Tibial nerve (tissue), 4 donors: Measurements from ENCODE around the gene CRYGS. TPM values are rescaled to one million over a fixed set of nuclear protein-coding genes. Genes with fewer than 3 reads are reported as not detected.

Experiments
- DNase-seq, 2 donors: peaks; one replicate each; pipeline ENCODE4 v3.0.0-alpha.2; 2019; ENCODE audit warnings: low spot score in 2 of 2
- H3K27ac ChIP-seq, 4 donors: fragments of 200-600 bp; sonication (generic) in 3 of 4; one replicate each; pipeline ENCODE4 v1.5.1; 2017 to 2019; ENCODE audit warnings: mild to moderate bottlenecking in 1 of 4
- H3K27me3 ChIP-seq, 2 donors: fragments of 200-600 bp; sonication (generic) in 1 of 2; one replicate each; pipeline versions ENCODE4 v1.5.1 to v1.6.0; 2017 to 2019
- H3K36me3 ChIP-seq, 3 donors: fragments of 200-600 bp; sonication (generic); one replicate each; pipeline ENCODE4 v1.5.1; 2018 to 2019
- H3K4me1 ChIP-seq, 4 donors: fragments of 200-600 bp; sonication (generic) in 3 of 4; one replicate each; pipeline ENCODE4 v1.5.1; 2017 to 2019
- H3K4me3 ChIP-seq, 4 donors: fragments of 200-600 bp; sonication (generic) in 3 of 4; one replicate each; pipeline ENCODE4 v1.5.1; 2017 to 2019; ENCODE audit warnings: mild to moderate bottlenecking in 1 of 4, moderate library complexity in 1 of 4
- H3K9me3 ChIP-seq, 4 donors: fragments of 200-600 bp; sonication (generic) in 3 of 4; one replicate each; pipeline ENCODE4 v1.5.1; 2017 to 2019
- EP300 ChIP-seq, 2 donors: sonication (generic); formaldehyde crosslinking; IDR thresholded peaks; one replicate each; pipeline ENCODE4 v1.6.1; 2017; ENCODE audit warnings: antibody characterized with exemption in 2 of 2, mild to moderate bottlenecking in 1 of 2
- POLR2A ChIP-seq, 2 donors: fragments of 450-650 bp; IDR thresholded peaks; one replicate each; pipeline ENCODE4 v1.6.1; 2017; ENCODE audit warnings: antibody characterized with exemption in 2 of 2, mild to moderate bottlenecking in 2 of 2, moderate library complexity in 2 of 2
- WGBS, 2 donors: methylation state at CpG; one replicate each; pipeline ENCODE4 v1.1.5; 2018; 5-methylcytosine and 5-hydroxymethylcytosine counted together
- total RNA-seq, 4 donors: library from RNA; depleted of rRNA; stranded (reverse); fragments of >200 nt; gene quantifications; one replicate each; pipeline ENCODE4 v1.1.0, GENCODE V29; 2016
- TF ChIP-seq, protein P1 (sequence below), 5 experiments: fragments of 200-600 bp in 3 of 5; fragments of 450-650 bp in 2 of 5; sonication (generic) in 3 of 5; IDR thresholded peaks; one replicate each; pipeline ENCODE4 v1.5.1; 2016 to 2019; ENCODE audit warnings: antibody characterized with exemption in 5 of 5, mild to moderate bottlenecking in 3 of 5, moderate library complexity in 2 of 5

CRYGS gene
- total RNA-seq, 4 donors from 2014 or later: 3.0 to 12.2 (median 3.2) TPM

GRCh38 chr3:186580785-186581184, 36.6 kb upstream of the CRYGS start:
- H3K4me1 ChIP-seq: peaks cover 0 to 4% (median 0%) of the 10 kb centered on the region in 4 donors
- no peaks in the 10 kb centered on the region for H3K9me3 ChIP-seq
- H3K36me3 ChIP-seq: peaks cover 0 to 100% (median 11%) of the 10 kb centered on the region in 3 donors
- TF ChIP-seq EP300 (IDR thresholded peaks at IDR 0.05) (no peak), POLR2A (IDR thresholded peaks at IDR 0.05) (no peak)
- TF ChIP-seq, protein P1, sequence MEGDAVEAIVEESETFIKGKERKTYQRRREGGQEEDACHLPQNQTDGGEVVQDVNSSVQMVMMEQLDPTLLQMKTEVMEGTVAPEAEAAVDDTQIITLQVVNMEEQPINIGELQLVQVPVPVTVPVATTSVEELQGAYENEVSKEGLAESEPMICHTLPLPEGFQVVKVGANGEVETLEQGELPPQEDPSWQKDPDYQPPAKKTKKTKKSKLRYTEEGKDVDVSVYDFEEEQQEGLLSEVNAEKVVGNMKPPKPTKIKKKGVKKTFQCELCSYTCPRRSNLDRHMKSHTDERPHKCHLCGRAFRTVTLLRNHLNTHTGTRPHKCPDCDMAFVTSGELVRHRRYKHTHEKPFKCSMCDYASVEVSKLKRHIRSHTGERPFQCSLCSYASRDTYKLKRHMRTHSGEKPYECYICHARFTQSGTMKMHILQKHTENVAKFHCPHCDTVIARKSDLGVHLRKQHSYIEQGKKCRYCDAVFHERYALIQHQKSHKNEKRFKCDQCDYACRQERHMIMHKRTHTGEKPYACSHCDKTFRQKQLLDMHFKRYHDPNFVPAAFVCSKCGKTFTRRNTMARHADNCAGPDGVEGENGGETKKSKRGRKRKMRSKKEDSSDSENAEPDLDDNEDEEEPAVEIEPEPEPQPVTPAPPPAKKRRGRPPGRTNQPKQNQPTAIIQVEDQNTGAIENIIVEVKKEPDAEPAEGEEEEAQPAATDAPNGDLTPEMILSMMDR (IDR thresholded peaks at IDR 0.05): no peak
- H3K4me3 ChIP-seq: no peak overlapping the region
- H3K27ac ChIP-seq: no peak overlapping the region
- 86 to 90% methylated on average over 3 of the region's 3 CpGs for whole genome bisulfite sequencing, 2 donors
- H3K27me3 ChIP-seq: no peaks in the 10 kb centered on the region
- DNase-seq: no peak

DNA sequence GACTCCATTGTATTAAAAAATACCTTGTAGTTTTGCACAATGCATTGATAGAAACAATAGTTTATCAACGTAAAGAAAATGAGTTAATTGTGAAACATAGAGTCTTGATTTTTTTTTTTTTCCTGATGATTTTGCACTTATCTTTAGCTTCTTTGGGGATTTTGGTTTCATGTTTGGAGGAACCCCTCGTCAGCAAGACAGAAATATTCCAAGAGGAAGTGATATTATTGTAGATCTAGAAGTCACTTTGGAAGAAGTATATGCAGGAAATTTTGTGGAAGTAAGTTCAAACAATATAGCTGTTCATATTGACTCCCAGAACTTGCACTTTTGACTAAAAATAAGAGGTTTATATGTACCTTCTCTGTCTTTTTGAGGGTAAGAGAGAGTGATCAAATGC, 33.3 kb upstream of the CRYGS start:
- TF ChIP-seq, protein P1 (IDR thresholded peaks at IDR 0.05): no peak
- TF ChIP-seq POLR2A (IDR thresholded peaks at IDR 0.05): no peak
- TF ChIP-seq EP300 (IDR thresholded peaks at IDR 0.05): no peak
- Histone ChIP-seq H3K4me3 (no peak overlapping the region), H3K4me1 (peaks cover 0 to 8% (median 0%) of the 10 kb centered on the region in 4 donors), H3K27ac (no peak overlapping the region), H3K36me3 (peaks cover 0 to 97% (median 8%) of the 10 kb centered on the region in 3 donors), H3K27me3 (no peaks in the 10 kb centered on the region), H3K9me3 (no peaks in the 10 kb centered on the region)
- DNase-seq: no peak
- WGBS, 2 donors: 68 to 72% methylated on average over 2 of the region's 2 CpGs

DNA sequence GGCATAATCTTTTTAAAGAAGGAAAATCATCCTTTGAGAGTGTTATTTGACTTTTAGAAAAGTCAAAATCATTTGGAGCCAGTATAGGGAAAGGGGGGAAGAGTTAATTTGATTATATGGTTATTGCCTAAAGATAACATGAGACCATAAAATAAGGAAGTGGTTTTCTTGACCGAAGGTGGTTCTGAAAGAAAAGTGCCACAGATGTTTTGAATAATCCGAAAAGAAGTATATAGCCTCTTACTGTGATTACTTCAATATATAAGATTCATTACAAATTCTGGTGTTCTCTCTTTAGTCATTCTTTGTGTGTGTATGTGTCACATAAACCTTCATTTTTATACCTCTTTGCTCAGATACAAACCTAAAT, 27.4 kb upstream of the CRYGS start:
- no peaks in the 10 kb centered on the region for H3K9me3 ChIP-seq
- TF ChIP-seq POLR2A (IDR thresholded peaks at IDR 0.05) (no peak), EP300 (IDR thresholded peaks at IDR 0.05) (no peak)
- TF ChIP-seq, protein P1 (IDR thresholded peaks at IDR 0.05): no peak
- 64 to 77% methylated on average over 2 of the region's 2 CpGs for WGBS, 2 donors
- peak overlapping the region in 1 of 4 donors; percentile 97 for H3K27ac ChIP-seq
- peaks cover 0 to 43% (median 8%) of the 10 kb centered on the region in 3 donors for H3K36me3 ChIP-seq
- H3K4me1 ChIP-seq: peaks cover 0 to 40% (median 16%) of the 10 kb centered on the region in 4 donors
- no peak for DNase-seq
- H3K4me3 ChIP-seq: peak overlapping the region in 3 of 4 donors; percentile 66 to 91 (median 83)
- no peaks in the 10 kb centered on the region for H3K27me3 ChIP-seq

GRCh38 chr3:186570941-186571643, 26.9 kb upstream of the CRYGS start:
- Histone ChIP-seq H3K27me3 (no peaks in the 10 kb centered on the region), H3K4me3 (peak overlapping the region; percentile 54 to 91 (median 74)), H3K36me3 (peaks cover 0 to 37% (median 6%) of the 10 kb centered on the region in 3 donors), H3K4me1 (peaks cover 0 to 43% (median 18%) of the 10 kb centered on the region in 4 donors), H3K9me3 (no peaks in the 10 kb centered on the region), H3K27ac (peak overlapping the region; percentile 75 to 97 (median 94))
- 8 to 13% methylated on average over 21 of the region's 21 CpGs for WGBS, 2 donors
- TF ChIP-seq EP300 (IDR thresholded peaks at IDR 0.05) (no peak), POLR2A (IDR thresholded peaks at IDR 0.05) (no peak)
- TF ChIP-seq, protein P1 (IDR thresholded peaks at IDR 0.05): no peak
- DNase-seq: no peak
